ENCODE data around the gene PIGU.

- no peak for TF ChIP-seq EZH2 (IDR thresholded peaks at IDR 0.05; ENCODE audit: low read depth)
- TF ChIP-seq CTCF (conservative IDR thresholded peaks at IDR 0.05), result no peak
These were observed 35.8 kb upstream of the PIGU start for GRCh38 chr20:34712525-34713192.
